ENCODE results near the gene AKAP11. TPM values are rescaled to one million over a fixed set of nuclear protein-coding genes. Genes with fewer than 3 reads are reported as not detected.

Gene AKAP11
- total RNA-seq, 1 experiment from 2014 or later = 28.5 TPM

Other genes starting within 250 kb of the AKAP11 start
- 3.7 and 4.8 TPM in 2 replicates for gene DGKH, start 223.5 kb upstream of the AKAP11 start, total RNA-seq (2014; rRNA removed)